DOHH2 (cell line): ENCODE measurements around the gene B3GALT5.

Experiments
- H3F3A ChIP-seq: fragments of 200-600 bp; sonication (generic), shearing (Covaris generic); 2 replicates; pipeline ENCODE4 v1.6.0; 2016; ENCODE audit warnings: antibody characterized with exemption, mild to moderate bottlenecking; ENCODE audit not compliant: control insufficient read depth, insufficient read depth
- H3K27ac ChIP-seq: fragments of 200-600 bp; sonication (generic); 2 replicates; pipeline ENCODE4 v1.5.1; 2014; ENCODE audit warnings: low read depth, mild to moderate bottlenecking, low read length, moderate library complexity
- H3K27me3 ChIP-seq: fragments of 200-600 bp; sonication (generic); 2 replicates; pipeline ENCODE4 v1.6.1; 2014; ENCODE audit warnings: mild to moderate bottlenecking, low read length, mixed read lengths; ENCODE audit not compliant: control insufficient read depth
- H3K36me3 ChIP-seq: fragments of 200-600 bp; sonication (generic); 2 replicates; pipeline ENCODE4 v1.6.1; 2014; ENCODE audit warnings: mild to moderate bottlenecking, low read length, moderate library complexity, mixed read lengths; ENCODE audit not compliant: control insufficient read depth
- H3K4me1 ChIP-seq: fragments of 200-600 bp; sonication (generic); 2 replicates; pipeline ENCODE4 v1.6.1; 2014; ENCODE audit warnings: mild to moderate bottlenecking, low read length, mixed read lengths; ENCODE audit not compliant: control insufficient read depth
- H3K4me2 ChIP-seq: fragments of 200-600 bp; sonication (generic); 2 replicates; pipeline ENCODE4 v1.6.0; 2014; ENCODE audit warnings: mild to moderate bottlenecking, low read length, moderate library complexity
- H3K4me3 ChIP-seq: fragments of 200-600 bp; sonication (generic); 2 replicates; pipeline ENCODE4 v1.5.1; 2014; ENCODE audit warnings: mild to moderate bottlenecking, low read length, mixed read lengths
- H3K79me2 ChIP-seq: fragments of 200-600 bp; sonication (generic); 2 replicates; pipeline ENCODE4 v1.6.1; 2014; ENCODE audit warnings: mild to moderate bottlenecking, low read length, mixed read lengths; ENCODE audit not compliant: control insufficient read depth
- H3K9me2 ChIP-seq: fragments of 200-600 bp; sonication (generic); replicated peaks from 2 replicates; pipeline ENCODE4 v1.6.1; 2014; ENCODE audit warnings: mild to moderate bottlenecking, low read length, mixed read lengths; ENCODE audit not compliant: control insufficient read depth
- H3K9me3 ChIP-seq: fragments of 200-600 bp; sonication (generic); 2 replicates; pipeline ENCODE4 v1.6.1; 2014; ENCODE audit warnings: antibody characterized with exemption, low read length, mixed read lengths; ENCODE audit not compliant: control insufficient read depth, insufficient read depth
- H4K20me1 ChIP-seq: fragments of 200-600 bp; sonication (generic); 2 replicates; pipeline ENCODE4 v1.6.0; 2014; ENCODE audit warnings: low read depth, mild to moderate bottlenecking, antibody characterized with exemption, low read length, moderate library complexity; ENCODE audit not compliant: control insufficient read depth, insufficient read depth
- EZH2phosphoT487 ChIP-seq: fragments of 200-600 bp; sonication (generic); IDR thresholded peaks from 2 replicates; pipeline ENCODE4 v1.6.1; 2017; ENCODE audit warnings: borderline replicate concordance, mild to moderate bottlenecking, antibody characterized with exemption, low read length, moderate library complexity, mixed read lengths
- TF ChIP-seq, protein P1 (sequence below): fragments of 200-600 bp; sonication (generic); IDR thresholded peaks from one replicate; pipeline ENCODE4 v1.5.1; 2014; ENCODE audit warnings: antibody characterized with exemption, mild to moderate bottlenecking, low read depth, low read length; ENCODE audit not compliant: poor library complexity, severe bottlenecking

B3GALT5 gene

DNA sequence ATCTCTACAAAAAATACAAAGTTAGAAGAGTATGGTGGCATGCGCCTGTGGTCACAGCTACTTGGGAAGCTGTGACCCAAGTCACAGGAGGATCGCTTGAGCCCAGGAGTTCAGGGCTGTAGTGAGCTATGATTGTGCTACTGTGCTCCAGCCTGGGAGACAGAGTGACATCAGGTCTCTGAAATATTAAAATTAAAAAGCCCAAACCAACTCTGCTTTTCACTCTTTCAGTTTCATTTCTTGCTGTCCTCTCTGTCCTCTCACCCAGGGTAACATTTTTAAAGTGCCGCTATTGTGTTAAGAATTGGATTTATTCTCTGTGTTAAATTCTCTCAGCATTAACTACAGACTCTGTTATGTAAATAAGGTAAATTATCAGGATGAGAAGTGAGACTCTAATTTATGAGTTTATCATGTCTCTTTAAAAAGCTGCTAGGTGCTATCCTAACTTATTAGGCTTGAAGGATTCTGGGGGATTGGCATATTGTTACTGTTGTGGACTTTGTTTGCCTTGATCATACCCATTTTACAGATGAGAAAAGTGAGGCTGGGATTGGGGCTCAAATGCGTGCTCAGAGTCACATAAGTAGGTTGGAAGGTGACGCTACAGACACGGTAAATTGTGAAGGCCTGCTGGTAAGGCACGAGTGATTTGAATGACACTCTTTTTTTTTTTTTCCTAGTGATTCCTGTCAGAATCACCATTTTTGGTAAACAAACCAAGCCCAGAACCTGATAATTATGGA, 46.5 kb downstream of the B3GALT5 start:
- Histone ChIP-seq H3K4me1 (no peaks in the 10 kb centered on the region), H3F3A (no peaks in the 10 kb centered on the region), H3K36me3 (no peaks in the 10 kb centered on the region), H4K20me1 (no peaks in the 10 kb centered on the region), H3K79me2 (no peaks in the 10 kb centered on the region), H3K4me3 (no peak overlapping the region), H3K27ac (no peak overlapping the region), H3K9me2 (no peaks in the 10 kb centered on the region), H3K4me2 (no peak overlapping the region), H3K9me3 (no peaks in the 10 kb centered on the region), H3K27me3 (peaks cover 8% of the 10 kb centered on the region)
- TF ChIP-seq EZH2phosphoT487, result no peak
- TF ChIP-seq, protein P1, sequence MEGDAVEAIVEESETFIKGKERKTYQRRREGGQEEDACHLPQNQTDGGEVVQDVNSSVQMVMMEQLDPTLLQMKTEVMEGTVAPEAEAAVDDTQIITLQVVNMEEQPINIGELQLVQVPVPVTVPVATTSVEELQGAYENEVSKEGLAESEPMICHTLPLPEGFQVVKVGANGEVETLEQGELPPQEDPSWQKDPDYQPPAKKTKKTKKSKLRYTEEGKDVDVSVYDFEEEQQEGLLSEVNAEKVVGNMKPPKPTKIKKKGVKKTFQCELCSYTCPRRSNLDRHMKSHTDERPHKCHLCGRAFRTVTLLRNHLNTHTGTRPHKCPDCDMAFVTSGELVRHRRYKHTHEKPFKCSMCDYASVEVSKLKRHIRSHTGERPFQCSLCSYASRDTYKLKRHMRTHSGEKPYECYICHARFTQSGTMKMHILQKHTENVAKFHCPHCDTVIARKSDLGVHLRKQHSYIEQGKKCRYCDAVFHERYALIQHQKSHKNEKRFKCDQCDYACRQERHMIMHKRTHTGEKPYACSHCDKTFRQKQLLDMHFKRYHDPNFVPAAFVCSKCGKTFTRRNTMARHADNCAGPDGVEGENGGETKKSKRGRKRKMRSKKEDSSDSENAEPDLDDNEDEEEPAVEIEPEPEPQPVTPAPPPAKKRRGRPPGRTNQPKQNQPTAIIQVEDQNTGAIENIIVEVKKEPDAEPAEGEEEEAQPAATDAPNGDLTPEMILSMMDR, result no peak

DNA sequence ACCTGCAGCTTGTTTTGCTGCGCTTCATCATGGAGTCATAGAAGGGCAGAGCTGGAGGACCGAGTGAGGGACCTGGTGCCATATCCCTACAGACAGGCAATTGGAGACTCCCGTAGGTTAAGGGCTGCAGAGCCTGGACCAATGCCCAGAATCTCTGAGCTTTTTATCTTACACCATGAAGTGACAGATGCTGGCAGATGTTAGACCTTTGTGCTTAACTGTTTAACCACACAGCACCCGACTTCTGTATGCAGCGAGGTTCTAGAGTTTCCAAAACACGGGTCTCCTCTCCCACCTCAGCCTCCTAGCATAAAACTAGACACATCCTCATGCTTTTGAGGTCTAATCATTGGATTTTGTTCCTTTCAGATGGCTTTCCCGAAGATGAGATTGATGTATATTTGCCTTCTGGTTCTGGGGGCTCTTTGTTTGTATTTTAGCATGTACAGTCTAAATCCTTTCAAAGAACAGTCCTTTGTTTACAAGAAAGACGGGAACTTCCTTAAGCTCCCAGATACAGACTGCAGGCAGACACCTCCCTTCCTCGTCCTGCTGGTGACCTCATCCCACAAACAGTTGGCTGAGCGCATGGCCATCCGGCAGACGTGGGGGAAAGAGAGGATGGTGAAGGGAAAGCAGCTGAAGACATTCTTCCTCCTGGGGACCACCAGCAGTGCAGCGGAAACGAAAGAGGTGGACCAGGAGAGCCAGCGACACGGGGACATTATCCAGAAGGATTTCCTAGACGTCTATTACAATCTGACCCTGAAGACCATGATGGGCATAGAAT, 47.6 kb downstream of the B3GALT5 start:
- H3K4me3 ChIP-seq, result no peak overlapping the region
- H3K79me2 ChIP-seq, result no peaks in the 10 kb centered on the region
- H3K4me2 ChIP-seq, result no peak overlapping the region
- H3F3A ChIP-seq, result no peaks in the 10 kb centered on the region
- H3K27ac ChIP-seq, result no peak overlapping the region
- H3K9me3 ChIP-seq, result no peaks in the 10 kb centered on the region
- H3K27me3 ChIP-seq, result peaks cover 8% of the 10 kb centered on the region
- H3K4me1 ChIP-seq, result no peaks in the 10 kb centered on the region
- H3K36me3 ChIP-seq, result no peaks in the 10 kb centered on the region
- TF ChIP-seq, protein P1, result no peak
- no peak for TF ChIP-seq EZH2phosphoT487
- H3K9me2 ChIP-seq, result no peaks in the 10 kb centered on the region
- H4K20me1 ChIP-seq, result no peaks in the 10 kb centered on the region

DNA sequence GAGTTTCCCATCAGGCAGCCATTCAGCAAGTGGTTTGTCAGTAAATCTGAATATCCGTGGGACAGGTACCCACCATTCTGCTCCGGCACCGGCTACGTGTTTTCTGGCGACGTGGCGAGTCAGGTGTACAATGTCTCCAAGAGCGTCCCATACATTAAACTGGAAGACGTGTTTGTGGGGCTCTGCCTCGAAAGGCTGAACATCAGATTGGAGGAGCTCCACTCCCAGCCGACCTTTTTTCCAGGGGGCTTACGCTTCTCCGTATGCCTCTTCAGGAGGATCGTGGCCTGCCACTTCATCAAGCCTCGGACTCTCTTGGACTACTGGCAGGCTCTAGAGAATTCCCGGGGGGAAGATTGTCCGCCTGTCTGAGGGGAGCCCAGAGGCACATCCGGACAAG, 48.4 kb downstream of the B3GALT5 start:
- Histone ChIP-seq H3K4me3 (no peak overlapping the region), H4K20me1 (no peaks in the 10 kb centered on the region), H3K4me1 (no peaks in the 10 kb centered on the region), H3K27ac (no peak overlapping the region), H3K9me2 (no peaks in the 10 kb centered on the region), H3F3A (no peaks in the 10 kb centered on the region), H3K4me2 (no peak overlapping the region), H3K9me3 (no peaks in the 10 kb centered on the region), H3K27me3 (peaks cover 8% of the 10 kb centered on the region), H3K79me2 (no peaks in the 10 kb centered on the region), H3K36me3 (no peaks in the 10 kb centered on the region)
- TF ChIP-seq EZH2phosphoT487, result no peak
- TF ChIP-seq, protein P1, result no peak
